HepG2 (cell line): ENCODE results near the gene FNDC3B. TPM values are rescaled to one million over a fixed set of nuclear protein-coding genes. Genes with fewer than 3 reads are reported as not detected.
A peak's percentile ranks its signal among the peaks of the same experiment; 100 is the strongest.

ENCODE experiments used
- CREB1 ChIP-seq, 2 experiments: fragments of 450-650 bp in 1 of 2; IDR thresholded peaks; 2 replicates each; pipeline ENCODE4 v1.6.1; 2016 to 2017; ENCODE audit warnings: control low read depth in 1 of 2, mild to moderate bottlenecking in 1 of 2, missing compliant biosample characterization in 1 of 2, missing genetic modification characterization in 1 of 2
- NBN ChIP-seq: fragments of 450-650 bp; conservative IDR thresholded peaks from 2 replicates; pipeline ENCODE4 v1.6.1; 2017
- NCOR1 ChIP-seq: fragments of 200-600 bp; sonication (generic); IDR thresholded peaks from 2 replicates; pipeline ENCODE4 v1.7.0; 2017; ENCODE audit warnings: antibody characterized with exemption, low read length, borderline replicate concordance
- PRPF4 ChIP-seq: fragments of 200-400 bp; formaldehyde crosslinking; IDR thresholded peaks from 2 replicates; pipeline ENCODE4 v1.6.1; 2016; ENCODE audit warnings: low read length, low read depth; ENCODE audit not compliant: poor library complexity, severe bottlenecking
- RFX3 ChIP-seq: IDR thresholded peaks from 2 replicates; pipeline ENCODE4 v1.6.1; 2016; ENCODE audit warnings: missing biosample characterization, missing genetic modification reagents
- RORA ChIP-seq: sonication (generic); formaldehyde crosslinking; IDR thresholded peaks from 2 replicates; pipeline ENCODE4 v1.5.0; 2020; ENCODE audit warnings: mild to moderate bottlenecking, missing genetic modification reagents, moderate library complexity
- SNAI1 ChIP-seq: sonication (generic); formaldehyde crosslinking; IDR thresholded peaks from 2 replicates; pipeline ENCODE4 v1.5.0; 2020; ENCODE audit warnings: mild to moderate bottlenecking, missing genetic modification reagents, borderline replicate concordance
- SYNCRIP ChIP-seq: fragments of 200-400 bp; formaldehyde crosslinking; IDR thresholded peaks from 2 replicates; pipeline ENCODE4 v1.6.1; 2018; ENCODE audit warnings: mild to moderate bottlenecking, low read depth, low read length; ENCODE audit not compliant: insufficient read depth
- THYN1 ChIP-seq: sonication (generic); formaldehyde crosslinking; IDR thresholded peaks from 2 replicates; pipeline ENCODE4 v1.8.1; 2023; ENCODE audit warnings: low read depth, mild to moderate bottlenecking, moderate library complexity, missing genetic modification reagents, borderline replicate concordance
- ZEB1 ChIP-seq: IDR thresholded peaks from 2 replicates; pipeline ENCODE4 v1.6.1; 2012; ENCODE audit warnings: mild to moderate bottlenecking, low read depth, inconsistent platforms; ENCODE audit not compliant: insufficient replicate concordance
- ZNF138 ChIP-seq: sonication (generic); formaldehyde crosslinking; IDR thresholded peaks from 2 replicates; pipeline ENCODE4 v1.5.0; 2020; ENCODE audit warnings: mild to moderate bottlenecking, low read depth, missing genetic modification reagents
- ZNF260 ChIP-seq: sonication (generic); formaldehyde crosslinking; IDR thresholded peaks from 2 replicates; pipeline ENCODE4 v1.4.0; 2020; ENCODE audit warnings: missing genetic modification reagents, low read depth, mild to moderate bottlenecking, borderline replicate concordance
- ZNF678 ChIP-seq: sonication (generic); formaldehyde crosslinking; IDR thresholded peaks from 2 replicates; pipeline ENCODE4 v1.4.0; 2020; ENCODE audit warnings: mild to moderate bottlenecking, missing genetic modification reagents
- ZNF720 ChIP-seq: sonication (generic); formaldehyde crosslinking; IDR thresholded peaks from 2 replicates; pipeline ENCODE4 v1.4.0; 2020; ENCODE audit warnings: missing genetic modification reagents
- polyA plus RNA-seq, 8 experiments: library from polyadenylated mRNA; depleted of rRNA in 3 of 8; stranded (reverse) in 7 of 8; unstranded in 1 of 8; fragments of >200 nt; fragmentation: Illumina TruSeq in 4 of 8; extraction: Trizol in 4 of 8; gene quantifications; 2 replicates each; pipeline versions ENCODE4 v1.2.1 to v1.2.3, GENCODE V29; 2011 to 2016; ENCODE audit warnings: low read depth in 4 of 8, missing spikeins in 1 of 8, mixed read lengths in 1 of 8; ENCODE audit not compliant: insufficient read depth in 1 of 8
- total RNA-seq, 5 experiments: library from RNA; depleted of rRNA; stranded (reverse); fragments of >200 nt; fragmentation: Illumina TruSeq; extraction: Trizol; gene quantifications; 2 replicates each; pipeline ENCODE4 v1.2.3, GENCODE V29; 2016; ENCODE audit warnings: low read depth in 1 of 5
- TF ChIP-seq, protein P1 (sequence below): sonication (generic); formaldehyde crosslinking; IDR thresholded peaks from 2 replicates; pipeline ENCODE4 v1.8.0; 2022; ENCODE audit warnings: missing genetic modification reagents, mild to moderate bottlenecking, inconsistent platforms, borderline replicate concordance
- TF ChIP-seq, protein P2 (sequence below): sonication (generic); formaldehyde crosslinking; IDR thresholded peaks from 2 replicates; pipeline ENCODE4 v1.4.0; 2020; ENCODE audit warnings: missing genetic modification reagents
- TF ChIP-seq, protein P3 (sequence below): sonication (generic); formaldehyde crosslinking; IDR thresholded peaks from 2 replicates; pipeline ENCODE4 v1.4.0; 2020; ENCODE audit warnings: missing genetic modification reagents
- TF ChIP-seq, protein P4 (sequence below): sonication (generic); formaldehyde crosslinking; IDR thresholded peaks from 2 replicates; pipeline ENCODE4 v1.5.1; 2020; ENCODE audit warnings: missing genetic modification reagents, mild to moderate bottlenecking, borderline replicate concordance
- TF ChIP-seq, protein P5 (sequence below): sonication (generic); formaldehyde crosslinking; IDR thresholded peaks from 2 replicates; pipeline ENCODE4 v1.4.0; 2020; ENCODE audit warnings: low read depth, missing genetic modification reagents

FNDC3B gene
- total and polyA plus RNA-seq, 2 of the 13 experiments (the other 11 are each of a cell fraction or from before 2014, with no cell fraction given), result 74.8 to 103 TPM

DNA sequence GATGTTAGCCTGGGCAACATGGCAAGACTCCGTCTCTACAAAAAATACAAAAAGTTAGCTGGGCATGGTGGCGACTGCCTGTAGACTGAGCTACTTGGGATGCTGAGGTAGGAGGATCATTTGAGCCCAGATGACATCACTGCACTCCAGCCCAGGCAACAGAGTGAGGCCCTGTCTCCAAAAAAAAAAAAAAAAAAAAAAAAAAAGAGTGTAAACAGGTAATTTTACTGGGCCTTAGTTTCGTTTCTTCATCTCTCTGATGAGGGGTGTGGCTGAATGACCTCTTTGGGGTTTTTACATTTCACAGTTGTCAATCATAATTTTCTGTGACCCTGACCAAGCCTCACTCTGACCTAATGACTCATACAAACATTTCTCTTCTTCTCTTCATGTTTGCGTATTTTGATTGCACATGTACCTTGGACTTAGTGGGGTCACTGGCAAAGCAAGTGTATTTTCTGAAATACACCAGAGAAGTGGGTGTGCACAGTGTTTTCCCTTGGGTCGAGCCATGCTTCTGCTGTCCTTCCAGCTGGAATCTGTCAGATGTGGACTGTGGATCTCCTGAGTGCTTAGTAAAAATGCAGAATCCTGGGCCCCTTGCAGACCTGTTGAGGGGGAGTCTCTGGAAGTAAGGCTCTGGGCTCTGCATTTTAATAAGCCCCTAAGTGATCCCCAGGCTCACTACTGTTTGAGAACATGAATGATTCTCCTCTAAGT lies 140.5 kb downstream of the FNDC3B start (continued):
- no peak for TF ChIP-seq ZNF260
- no peak for TF ChIP-seq SNAI1
- TF ChIP-seq, protein P1, sequence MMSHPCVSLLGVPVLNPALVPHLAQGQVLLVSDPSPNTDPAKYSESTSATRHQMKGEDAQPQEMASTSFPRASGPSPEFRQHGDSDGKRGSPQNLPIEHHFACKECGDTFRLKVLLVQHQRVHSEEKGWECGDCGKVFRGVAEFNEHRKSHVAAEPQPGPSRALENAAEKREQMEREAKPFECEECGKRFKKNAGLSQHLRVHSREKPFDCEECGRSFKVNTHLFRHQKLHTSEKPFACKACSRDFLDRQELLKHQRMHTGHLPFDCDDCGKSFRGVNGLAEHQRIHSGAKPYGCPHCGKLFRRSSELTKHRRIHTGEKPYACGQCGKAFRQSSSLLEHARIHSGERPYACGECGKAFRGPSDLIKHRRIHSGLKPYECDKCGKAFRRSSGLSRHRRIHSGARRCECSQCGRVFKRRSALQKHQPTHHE, result no peak
- TF ChIP-seq, protein P2, sequence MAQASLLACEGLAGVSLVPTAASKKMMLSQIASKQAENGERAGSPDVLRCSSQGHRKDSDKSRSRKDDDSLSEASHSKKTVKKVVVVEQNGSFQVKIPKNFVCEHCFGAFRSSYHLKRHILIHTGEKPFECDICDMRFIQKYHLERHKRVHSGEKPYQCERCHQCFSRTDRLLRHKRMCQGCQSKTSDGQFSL (CRISPR knock-in tag), result no peak
- TF ChIP-seq THYN1 (CRISPR knock-in tag), result no peak
- no peak for TF ChIP-seq SYNCRIP
- TF ChIP-seq ZEB1, result peak; percentile 40
- TF ChIP-seq, protein P3, sequence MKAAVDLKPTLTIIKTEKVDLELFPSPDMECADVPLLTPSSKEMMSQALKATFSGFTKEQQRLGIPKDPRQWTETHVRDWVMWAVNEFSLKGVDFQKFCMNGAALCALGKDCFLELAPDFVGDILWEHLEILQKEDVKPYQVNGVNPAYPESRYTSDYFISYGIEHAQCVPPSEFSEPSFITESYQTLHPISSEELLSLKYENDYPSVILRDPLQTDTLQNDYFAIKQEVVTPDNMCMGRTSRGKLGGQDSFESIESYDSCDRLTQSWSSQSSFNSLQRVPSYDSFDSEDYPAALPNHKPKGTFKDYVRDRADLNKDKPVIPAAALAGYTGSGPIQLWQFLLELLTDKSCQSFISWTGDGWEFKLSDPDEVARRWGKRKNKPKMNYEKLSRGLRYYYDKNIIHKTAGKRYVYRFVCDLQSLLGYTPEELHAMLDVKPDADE (CRISPR knock-in tag), result no peak
- TF ChIP-seq RFX3, result no peak
- TF ChIP-seq, protein P4, sequence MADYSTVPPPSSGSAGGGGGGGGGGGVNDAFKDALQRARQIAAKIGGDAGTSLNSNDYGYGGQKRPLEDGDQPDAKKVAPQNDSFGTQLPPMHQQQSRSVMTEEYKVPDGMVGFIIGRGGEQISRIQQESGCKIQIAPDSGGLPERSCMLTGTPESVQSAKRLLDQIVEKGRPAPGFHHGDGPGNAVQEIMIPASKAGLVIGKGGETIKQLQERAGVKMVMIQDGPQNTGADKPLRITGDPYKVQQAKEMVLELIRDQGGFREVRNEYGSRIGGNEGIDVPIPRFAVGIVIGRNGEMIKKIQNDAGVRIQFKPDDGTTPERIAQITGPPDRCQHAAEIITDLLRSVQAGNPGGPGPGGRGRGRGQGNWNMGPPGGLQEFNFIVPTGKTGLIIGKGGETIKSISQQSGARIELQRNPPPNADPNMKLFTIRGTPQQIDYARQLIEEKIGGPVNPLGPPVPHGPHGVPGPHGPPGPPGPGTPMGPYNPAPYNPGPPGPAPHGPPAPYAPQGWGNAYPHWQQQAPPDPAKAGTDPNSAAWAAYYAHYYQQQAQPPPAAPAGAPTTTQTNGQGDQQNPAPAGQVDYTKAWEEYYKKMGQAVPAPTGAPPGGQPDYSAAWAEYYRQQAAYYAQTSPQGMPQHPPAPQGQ (CRISPR knock-in tag), result no peak
- peak; percentile 89; the same call in 1 of the 2 replicates for TF ChIP-seq NCOR1
- TF ChIP-seq ZNF678 (CRISPR knock-in tag), result no peak
- no peak for TF ChIP-seq NBN
- TF ChIP-seq ZNF720 (CRISPR knock-in tag), result no peak
- no peak for TF ChIP-seq PRPF4
- TF ChIP-seq ZNF138 (CRISPR knock-in tag), result no peak
- TF ChIP-seq, protein P5, sequence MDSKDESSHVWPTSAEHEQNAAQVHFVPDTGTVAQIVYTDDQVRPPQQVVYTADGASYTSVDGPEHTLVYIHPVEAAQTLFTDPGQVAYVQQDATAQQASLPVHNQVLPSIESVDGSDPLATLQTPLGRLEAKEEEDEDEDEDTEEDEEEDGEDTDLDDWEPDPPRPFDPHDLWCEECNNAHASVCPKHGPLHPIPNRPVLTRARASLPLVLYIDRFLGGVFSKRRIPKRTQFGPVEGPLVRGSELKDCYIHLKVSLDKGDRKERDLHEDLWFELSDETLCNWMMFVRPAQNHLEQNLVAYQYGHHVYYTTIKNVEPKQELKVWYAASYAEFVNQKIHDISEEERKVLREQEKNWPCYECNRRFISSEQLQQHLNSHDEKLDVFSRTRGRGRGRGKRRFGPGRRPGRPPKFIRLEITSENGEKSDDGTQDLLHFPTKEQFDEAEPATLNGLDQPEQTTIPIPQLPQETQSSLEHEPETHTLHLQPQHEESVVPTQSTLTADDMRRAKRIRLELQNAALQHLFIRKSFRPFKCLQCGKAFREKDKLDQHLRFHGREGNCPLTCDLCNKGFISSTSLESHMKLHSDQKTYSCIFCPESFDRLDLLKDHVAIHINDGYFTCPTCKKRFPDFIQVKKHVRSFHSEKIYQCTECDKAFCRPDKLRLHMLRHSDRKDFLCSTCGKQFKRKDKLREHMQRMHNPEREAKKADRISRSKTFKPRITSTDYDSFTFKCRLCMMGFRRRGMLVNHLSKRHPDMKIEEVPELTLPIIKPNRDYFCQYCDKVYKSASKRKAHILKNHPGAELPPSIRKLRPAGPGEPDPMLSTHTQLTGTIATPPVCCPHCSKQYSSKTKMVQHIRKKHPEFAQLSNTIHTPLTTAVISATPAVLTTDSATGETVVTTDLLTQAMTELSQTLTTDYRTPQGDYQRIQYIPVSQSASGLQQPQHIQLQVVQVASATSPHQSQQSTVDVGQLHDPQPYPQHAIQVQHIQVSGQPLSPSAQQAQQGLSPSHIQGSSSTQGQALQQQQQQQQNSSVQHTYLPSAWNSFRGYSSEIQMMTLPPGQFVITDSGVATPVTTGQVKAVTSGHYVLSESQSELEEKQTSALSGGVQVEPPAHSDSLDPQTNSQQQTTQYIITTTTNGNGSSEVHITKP (CRISPR knock-in tag), result no peak
- no peak for TF ChIP-seq RORA (CRISPR knock-in tag)
- peak; percentile 76 for TF ChIP-seq CREB1 (IDR thresholded peaks at IDR 0.05)
- TF ChIP-seq CREB1 (CRISPR knock-in tag; IDR thresholded peaks at IDR 0.05), result peak; percentile 85
